SU-DHL-6 (cell line): ENCODE results near the gene GRK2.

Source experiments
- H2AFZ ChIP-seq: fragments of 200-600 bp; sonication (generic); 2 replicates; pipeline ENCODE4 v1.6.1; 2014; ENCODE audit warnings: low read depth, mild to moderate bottlenecking, moderate library complexity, mixed read lengths, antibody characterized with exemption, low read length; ENCODE audit not compliant: severe bottlenecking
- H3F3A ChIP-seq: fragments of 200-600 bp; shearing (Covaris generic); 2 replicates; pipeline ENCODE4 v1.6.0; 2016; ENCODE audit warnings: antibody characterized with exemption, mild to moderate bottlenecking; ENCODE audit not compliant: insufficient read depth
- H3K27ac ChIP-seq: fragments of 200-600 bp; sonication (generic); 2 replicates; pipeline ENCODE4 v1.5.1; 2016; ENCODE audit warnings: low read depth, mild to moderate bottlenecking, low read length, moderate library complexity, mixed read lengths
- H3K27me3 ChIP-seq: fragments of 200-600 bp; sonication (generic), shearing (Covaris generic); 2 replicates; pipeline ENCODE4 v1.6.0; 2014; ENCODE audit warnings: mild to moderate bottlenecking, low read length
- H3K36me3 ChIP-seq: fragments of 200-600 bp; sonication (generic); 2 replicates; pipeline ENCODE4 v1.6.1; 2014; ENCODE audit warnings: mild to moderate bottlenecking, low read length, mixed read lengths
- H3K4me2 ChIP-seq: fragments of 300-600, 200-600 bp; shearing (Covaris generic), sonication (generic); 2 replicates; pipeline ENCODE4 v1.6.0; 2014; ENCODE audit warnings: low read length, low read depth, mild to moderate bottlenecking; ENCODE audit not compliant: poor library complexity, severe bottlenecking
- H3K4me3 ChIP-seq: fragments of 200-600 bp; sonication (generic); 2 replicates; pipeline ENCODE4 v1.5.1; 2014; ENCODE audit warnings: antibody characterized with exemption, low read length, mild to moderate bottlenecking, mixed read lengths; ENCODE audit not compliant: insufficient read depth, poor library complexity, severe bottlenecking
- H3K79me2 ChIP-seq: fragments of 200-600 bp; sonication (generic); 2 replicates; pipeline ENCODE4 v1.6.1; 2014; ENCODE audit warnings: mild to moderate bottlenecking, low read length, moderate library complexity; ENCODE audit not compliant: insufficient read depth
- H3K9ac ChIP-seq: fragments of 200-600 bp; sonication (generic); 2 replicates; pipeline ENCODE4 v1.7.0; 2014; ENCODE audit warnings: mild to moderate bottlenecking, low read length
- H3K9me2 ChIP-seq: fragments of 200-600 bp; sonication (generic); replicated peaks from 2 replicates; pipeline ENCODE4 v1.6.1; 2014; ENCODE audit warnings: low read length; ENCODE audit not compliant: insufficient read depth
- H3K9me3 ChIP-seq: fragments of 200-600 bp; sonication (generic); 2 replicates; pipeline ENCODE4 v1.6.1; 2014; ENCODE audit warnings: low read length, mixed read lengths; ENCODE audit not compliant: insufficient read depth
- H4K20me1 ChIP-seq: fragments of 200-600 bp; sonication (generic); 2 replicates; pipeline ENCODE4 v1.6.1; 2014; ENCODE audit warnings: low read depth, mild to moderate bottlenecking, antibody characterized with exemption, low read length, moderate library complexity, mixed read lengths
- CTCF ChIP-seq: fragments of 200-600 bp; sonication (generic); IDR thresholded peaks from one replicate; pipeline ENCODE4 v1.5.1; 2017; ENCODE audit warnings: antibody characterized with exemption, mild to moderate bottlenecking, low read length, moderate library complexity; ENCODE audit not compliant: insufficient read depth, poor library complexity, severe bottlenecking
- EZH2phosphoT487 ChIP-seq: fragments of 200-600 bp; sonication (generic), shearing (Covaris generic); conservative IDR thresholded peaks from 2 replicates; pipeline ENCODE4 v1.6.1; 2018; ENCODE audit warnings: mild to moderate bottlenecking, antibody characterized with exemption, low read length, moderate library complexity, mixed read lengths

The GRK2 gene

GRCh38 chr11:67311556-67312082, 45.3 kb downstream of the GRK2 start:
- H3K9me3 ChIP-seq = no peaks in the 10 kb centered on the region
- H3K4me2 ChIP-seq = no peak overlapping the region
- no peak overlapping the region for H3K27ac ChIP-seq
- H3K79me2 ChIP-seq = no peaks in the 10 kb centered on the region
- H3K27me3 ChIP-seq = no peaks in the 10 kb centered on the region
- no peak overlapping the region for H3K4me3 ChIP-seq
- H3K36me3 ChIP-seq = no peaks in the 10 kb centered on the region
- no peak for TF ChIP-seq CTCF
- TF ChIP-seq EZH2phosphoT487 = no peak
- H3K9me2 ChIP-seq = no peaks in the 10 kb centered on the region
- 0 out of 2 replicates have a peak, but pooled peaks cover 5% of the 10 kb centered on the region for H3F3A ChIP-seq
- H4K20me1 ChIP-seq = no peaks in the 10 kb centered on the region
- H2AFZ ChIP-seq = no peak overlapping the region
- no peak overlapping the region for H3K9ac ChIP-seq

- H4K20me1 ChIP-seq = no peaks in the 10 kb centered on the region
- H3K27me3 ChIP-seq = no peaks in the 10 kb centered on the region
- no peaks in the 10 kb centered on the region for H3K79me2 ChIP-seq
- no peaks in the 10 kb centered on the region for H3K9me3 ChIP-seq
- no peak overlapping the region for H3K9ac ChIP-seq
- no peak overlapping the region for H3K27ac ChIP-seq
- no peak overlapping the region for H3K4me3 ChIP-seq
- H3K9me2 ChIP-seq = no peaks in the 10 kb centered on the region
- no peak overlapping the region for H3K4me2 ChIP-seq
- H3K36me3 ChIP-seq = no peaks in the 10 kb centered on the region
- peaks cover 5% of the 10 kb centered on the region; the same call in 1 of the 2 replicates for H3F3A ChIP-seq
- H2AFZ ChIP-seq = no peak overlapping the region
- TF ChIP-seq EZH2phosphoT487 (no peak), CTCF (no peak)
Observed at GRCh38 chr11:67312187-67313021, 46.1 kb downstream of the GRK2 start.

- Histone ChIP-seq H3K9me3 (no peaks in the 10 kb centered on the region), H2AFZ (no peak overlapping the region), H3K9ac (no peak overlapping the region), H3F3A (peaks cover 5% of the 10 kb centered on the region; the same call in 1 of the 2 replicates), H3K4me2 (no peak overlapping the region), H3K27ac (no peak overlapping the region), H3K9me2 (no peaks in the 10 kb centered on the region), H3K36me3 (no peaks in the 10 kb centered on the region), H3K4me3 (no peak overlapping the region), H4K20me1 (no peaks in the 10 kb centered on the region), H3K79me2 (no peaks in the 10 kb centered on the region), H3K27me3 (no peaks in the 10 kb centered on the region)
- TF ChIP-seq CTCF (no peak), EZH2phosphoT487 (no peak)
Observed at GRCh38 chr11:67313125-67313890, 47.0 kb downstream of the GRK2 start.
